T-helper 2 cell treated with Interferon-gamma antibody and Interleukin-4, amounts not matched to agents 100 ng/mL and 5 ng/mL, for 36 hours (primary cell): ENCODE results near the gene CPEB2. TPM values are rescaled to one million over a fixed set of nuclear protein-coding genes. Genes with fewer than 3 reads are reported as not detected.
"Not testable (repeated sequence)": the region's sequence is repeated elsewhere in the genome, so short reads cannot be mapped to it uniquely, and the experiment has no call there.

Experiments used
- intact Hi-C: fragments of 100-400 bp; cut with micrococcal nuclease; formaldehyde crosslinking; loops from one replicate; pipeline ENCODE4 v1.15.1; 2023
- total RNA-seq: library from RNA; stranded (reverse); gene quantifications from 2 replicates; pipeline ENCODE4 v1.2.3, GENCODE V29; 2022

CPEB2 gene
- total RNA-seq, 1 donor from 2014 or later, result 14.1 TPM

GRCh38 chr4:15043226-15043625 is 40.9 kb downstream of the CPEB2 start:
- intact Hi-C loops, result no loop called here

- intact Hi-C loops, result no loop called here
These were observed 41.6 kb downstream of the CPEB2 start for GRCh38 chr4:15043922-15044321.

DNA sequence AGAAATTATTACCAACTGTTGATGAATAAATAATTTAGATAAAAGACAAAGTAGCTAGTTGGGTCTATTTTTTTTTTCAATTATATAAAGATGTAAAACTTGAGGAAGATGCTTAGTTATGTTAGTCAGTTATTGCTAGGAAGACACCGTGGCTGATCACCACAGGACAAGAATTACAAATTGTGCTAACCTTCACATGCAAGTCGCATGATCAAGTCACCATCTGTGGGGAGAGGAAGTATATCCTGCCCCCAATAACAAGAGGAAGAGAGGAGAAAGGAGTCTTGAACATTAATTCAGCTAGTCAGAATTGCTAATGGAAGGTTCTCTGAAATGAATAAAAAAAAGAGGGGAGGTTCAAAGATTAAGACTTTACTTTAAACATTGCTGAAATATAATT is 52.3 kb downstream of the CPEB2 start:
- intact Hi-C loops, result no loop called here

DNA sequence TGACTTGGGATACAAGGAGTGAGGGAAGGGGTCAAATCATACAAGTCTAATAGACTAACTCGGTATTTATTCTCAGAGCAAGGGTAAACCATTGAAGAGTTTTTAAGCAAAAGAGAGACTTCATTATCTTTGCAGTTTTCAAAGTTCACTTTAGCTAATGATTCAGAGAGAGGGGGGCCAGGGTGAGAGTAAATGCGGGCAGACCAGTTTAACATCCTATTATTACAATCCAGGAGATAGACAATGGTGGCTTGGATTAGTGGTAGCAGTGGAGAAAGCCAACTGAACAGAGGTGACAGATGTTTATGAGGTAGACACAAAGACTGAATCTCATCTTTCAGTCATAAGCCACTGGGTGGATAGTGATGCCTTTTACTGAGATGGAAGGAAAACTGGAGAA is 57.9 kb downstream of the CPEB2 start:
- intact Hi-C loops, result no loop called here

GRCh38 chr4:15063341-15063740 is 61.1 kb downstream of the CPEB2 start:
- intact Hi-C loops, result no loop called here

GRCh38 chr4:15065516-15065915 is 63.2 kb downstream of the CPEB2 start:
- intact Hi-C loops, result no loop called here

- intact Hi-C loops, result no loop called here
These were observed 63.9 kb downstream of the CPEB2 start for GRCh38 chr4:15066140-15066539.

DNA sequence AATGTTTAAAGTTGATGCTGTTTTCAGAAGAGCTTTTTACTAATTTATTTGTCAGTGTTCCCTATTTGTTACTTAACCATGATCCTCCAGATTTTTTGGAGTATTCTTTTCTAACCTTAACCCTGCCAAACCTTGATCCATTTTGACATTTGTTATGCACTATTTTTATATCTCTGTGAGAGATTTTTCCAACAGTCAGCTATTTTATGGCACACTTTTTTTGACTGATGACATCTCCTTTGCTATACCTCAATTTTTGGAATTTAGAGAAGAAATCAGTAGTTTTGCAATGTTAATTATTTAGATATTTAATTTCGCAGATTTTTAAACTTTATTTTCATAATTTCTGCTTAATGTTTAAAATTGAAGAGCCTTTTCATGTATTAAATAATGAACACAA is 66.0 kb downstream of the CPEB2 start:
- intact Hi-C loops, result no loop called here

GRCh38 chr4:15075875-15076274 is 73.6 kb downstream of the CPEB2 start:
- intact Hi-C loops, result no loop called here

GRCh38 chr4:15077969-15078368 is 75.7 kb downstream of the CPEB2 start:
- intact Hi-C loops, result no loop called here

DNA sequence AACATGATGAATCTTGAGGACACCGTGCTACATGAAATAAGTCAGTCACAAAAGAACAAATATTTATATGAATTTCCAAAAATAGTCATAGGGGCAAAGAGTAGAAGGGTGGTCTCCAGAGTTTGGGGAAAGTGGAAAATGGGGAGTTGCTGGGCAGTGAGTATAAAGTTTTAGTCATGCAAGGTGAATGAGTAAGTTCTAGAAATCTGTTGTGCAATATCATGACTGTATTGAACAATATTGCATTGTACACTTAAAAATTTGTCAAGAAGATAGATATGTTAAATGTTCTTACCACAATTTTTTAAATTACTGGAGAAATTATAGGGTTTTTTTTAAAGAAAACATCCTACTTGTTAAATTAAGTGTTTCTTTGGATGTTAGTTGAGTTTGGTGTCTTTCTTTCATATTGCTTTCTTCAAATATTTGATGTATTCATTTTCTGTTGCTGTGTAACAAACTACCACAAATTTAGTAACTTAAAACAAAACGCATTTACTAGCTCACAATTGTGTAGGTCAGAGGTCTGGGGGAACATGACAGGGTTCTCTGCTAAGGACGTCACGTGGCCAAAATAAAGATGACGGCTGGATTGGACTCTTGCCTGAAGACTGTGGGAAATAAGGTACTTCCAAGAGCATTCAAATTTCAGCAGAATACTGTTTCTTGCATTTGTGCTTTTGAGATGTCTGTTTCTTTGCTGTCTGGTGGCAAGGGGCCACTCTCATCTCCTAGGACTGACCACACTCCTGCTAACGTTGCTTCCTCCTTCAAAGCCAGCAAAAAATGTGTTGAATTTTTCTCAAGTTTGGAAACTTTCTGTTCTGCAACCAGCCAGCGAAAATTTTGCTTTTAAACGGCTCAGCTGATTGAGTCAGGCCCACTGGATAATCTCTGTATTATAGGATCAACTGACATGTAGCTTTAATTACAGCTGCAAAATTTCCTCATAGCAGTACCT is 76.7 kb downstream of the CPEB2 start:
- intact Hi-C loops, result no loop called here

- intact Hi-C loops, result no loop called here
These were observed 82.5 kb downstream of the CPEB2 start for GRCh38 chr4:15084780-15085179.

GRCh38 chr4:15085762-15086161 is 83.5 kb downstream of the CPEB2 start:
- intact Hi-C loops, result not testable (repeated sequence)

GRCh38 chr4:15086259-15086658 is 84.0 kb downstream of the CPEB2 start:
- intact Hi-C loops, result not testable (repeated sequence)

DNA sequence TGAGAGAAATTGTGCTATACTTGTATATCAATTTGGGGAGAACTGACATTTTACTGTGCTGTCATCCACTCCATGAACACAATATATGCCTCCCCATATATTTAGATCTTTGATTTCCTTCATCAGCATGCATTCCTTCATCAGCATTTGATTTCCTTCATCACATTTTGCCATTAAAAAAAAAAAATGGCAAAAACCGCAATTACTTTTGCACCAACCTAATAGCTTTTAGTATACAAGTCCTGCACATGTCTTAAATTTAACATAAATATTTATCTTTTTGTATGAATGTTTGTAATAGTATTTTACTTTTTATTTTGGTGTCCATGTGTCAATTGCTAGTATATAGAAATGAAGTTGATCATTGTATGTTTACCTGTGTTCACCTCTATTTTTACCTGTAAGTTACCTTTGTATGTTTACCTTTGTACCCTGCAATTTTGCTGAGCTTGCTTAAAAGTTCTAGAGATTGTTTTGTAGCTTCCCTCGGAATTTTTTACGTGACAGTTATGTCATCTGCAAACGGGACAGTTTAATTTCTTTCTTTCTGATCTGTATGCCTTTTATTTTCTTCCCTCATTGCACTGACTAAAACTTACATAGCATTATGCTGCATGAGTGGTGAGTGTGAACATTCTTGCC is 86.2 kb downstream of the CPEB2 start:
- intact Hi-C loops, result no loop called here

DNA sequence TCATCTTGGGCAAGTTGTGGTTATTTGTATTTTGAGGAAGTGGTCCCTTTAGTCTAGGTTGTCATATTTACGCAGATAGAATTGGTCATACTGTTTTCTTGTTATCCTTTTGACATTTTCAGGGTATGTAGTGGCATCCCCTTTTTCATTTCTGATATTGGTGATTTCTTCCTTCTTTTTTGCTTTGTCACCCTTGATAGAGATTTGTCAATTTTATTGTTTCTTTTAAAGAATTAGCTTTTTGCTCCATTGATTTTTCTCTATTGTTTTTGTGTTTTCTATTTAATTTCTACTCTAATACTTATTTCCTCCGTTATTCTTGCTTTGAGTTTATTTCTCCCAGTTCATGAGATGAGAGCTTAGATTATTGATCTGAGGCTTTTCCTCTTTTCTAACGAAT is 87.7 kb downstream of the CPEB2 start:
- intact Hi-C loops, result no loop called here

GRCh38 chr4:15100380-15100779 is 98.1 kb downstream of the CPEB2 start:
- intact Hi-C loops, result no loop called here

GRCh38 chr4:15100994-15101695 is 98.9 kb downstream of the CPEB2 start:
- intact Hi-C loops, result no loop called here

GRCh38 chr4:15104825-15105224 is 102.5 kb downstream of the CPEB2 start:
- intact Hi-C loops, result no loop called here

GRCh38 chr4:15106399-15106798 is 104.1 kb downstream of the CPEB2 start:
- intact Hi-C loops, result no loop called here

- intact Hi-C loops, result no loop called here
These were observed 107.3 kb downstream of the CPEB2 start for GRCh38 chr4:15109600-15109999.

- intact Hi-C loops, result no loop called here
These were observed 107.9 kb downstream of the CPEB2 start for GRCh38 chr4:15110120-15110571.
